Measurements from ENCODE around the gene EEF1AKMT3. TPM values are rescaled to one million over a fixed set of nuclear protein-coding genes. Genes with fewer than 3 reads are reported as not detected.
"Not testable (repeated sequence)": the region's sequence is repeated elsewhere in the genome, so short reads cannot be mapped to it uniquely, and the experiment has no call there.

EEF1AKMT3 gene
- total and polyA plus RNA-seq, 7 donors: 1.6 to 11.9 (median 9.0) TPM

DNA sequence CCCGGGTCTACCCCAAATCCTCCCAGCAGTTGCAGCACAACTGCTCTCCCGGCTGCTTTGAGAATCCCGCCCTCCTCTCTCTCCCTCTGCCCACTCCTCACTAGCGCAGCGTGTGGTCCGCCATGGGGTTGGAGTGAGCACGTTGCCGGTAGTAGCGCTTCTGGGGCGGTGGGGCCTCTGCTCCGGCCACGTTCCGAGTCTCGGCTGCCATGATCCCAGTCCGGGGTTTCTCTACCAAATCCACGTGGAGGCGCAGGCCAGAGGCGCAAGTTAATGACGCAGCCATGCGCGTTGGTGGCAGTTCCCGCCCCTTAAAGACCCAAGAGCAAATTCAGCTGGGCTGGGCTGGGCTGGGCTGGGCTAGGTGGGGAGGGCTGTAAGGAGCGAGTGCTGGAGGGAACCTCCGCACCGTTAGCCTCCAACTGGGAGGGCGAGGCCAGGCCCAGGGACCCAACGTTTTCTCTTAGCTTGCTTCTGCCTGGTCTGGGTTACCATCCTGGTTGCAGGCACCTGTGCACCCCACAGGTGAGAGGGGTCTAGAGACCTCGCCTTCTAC, 463 bp upstream of the EEF1AKMT3 start, which contains the start of gene METTL1:
TSS of gene METTL1 (minus strand) at position 233 of the 556 bp plus-strand sequence. CDS start at position 211, 22 bp downstream.
- peak; percentile 98 for DNase-seq
- Histone ChIP-seq H3K27ac (peak within 1 kb of the TSS; percentile 91 to 96 (median 93)), H3K27me3 (no peaks in the 10 kb centered on the region), H3K4me3 (peak within 1 kb of the TSS; percentile 66 to 80 (median 70)), H3K9me3 (no peaks in the 10 kb centered on the region), H3K4me1 (peaks cover 0 to 23% (median 18%) of the 10 kb centered on the region in 4 donors), H3K36me3 (peaks cover 0 to 29% (median 0%) of the 10 kb centered on the region in 4 donors)
- peak in 1 of 2 donors; percentile 20 for TF ChIP-seq POLR2A (IDR thresholded peaks at IDR 0.05)
- peak; percentile 44 to 76 (median 63) for TF ChIP-seq POLR2AphosphoS5 (IDR thresholded peaks at IDR 0.05)
- TF ChIP-seq, protein P1, sequence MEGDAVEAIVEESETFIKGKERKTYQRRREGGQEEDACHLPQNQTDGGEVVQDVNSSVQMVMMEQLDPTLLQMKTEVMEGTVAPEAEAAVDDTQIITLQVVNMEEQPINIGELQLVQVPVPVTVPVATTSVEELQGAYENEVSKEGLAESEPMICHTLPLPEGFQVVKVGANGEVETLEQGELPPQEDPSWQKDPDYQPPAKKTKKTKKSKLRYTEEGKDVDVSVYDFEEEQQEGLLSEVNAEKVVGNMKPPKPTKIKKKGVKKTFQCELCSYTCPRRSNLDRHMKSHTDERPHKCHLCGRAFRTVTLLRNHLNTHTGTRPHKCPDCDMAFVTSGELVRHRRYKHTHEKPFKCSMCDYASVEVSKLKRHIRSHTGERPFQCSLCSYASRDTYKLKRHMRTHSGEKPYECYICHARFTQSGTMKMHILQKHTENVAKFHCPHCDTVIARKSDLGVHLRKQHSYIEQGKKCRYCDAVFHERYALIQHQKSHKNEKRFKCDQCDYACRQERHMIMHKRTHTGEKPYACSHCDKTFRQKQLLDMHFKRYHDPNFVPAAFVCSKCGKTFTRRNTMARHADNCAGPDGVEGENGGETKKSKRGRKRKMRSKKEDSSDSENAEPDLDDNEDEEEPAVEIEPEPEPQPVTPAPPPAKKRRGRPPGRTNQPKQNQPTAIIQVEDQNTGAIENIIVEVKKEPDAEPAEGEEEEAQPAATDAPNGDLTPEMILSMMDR (IDR thresholded peaks at IDR 0.05): no peak
- peak in 1 of 4 donors; percentile 51 for TF ChIP-seq EP300 (IDR thresholded peaks at IDR 0.05)
- 0 to 1% methylated on average over 28 of the region's 28 CpGs for WGBS, 2 donors
- intact Hi-C loops (cut with DNase I): no loop called here

DNA sequence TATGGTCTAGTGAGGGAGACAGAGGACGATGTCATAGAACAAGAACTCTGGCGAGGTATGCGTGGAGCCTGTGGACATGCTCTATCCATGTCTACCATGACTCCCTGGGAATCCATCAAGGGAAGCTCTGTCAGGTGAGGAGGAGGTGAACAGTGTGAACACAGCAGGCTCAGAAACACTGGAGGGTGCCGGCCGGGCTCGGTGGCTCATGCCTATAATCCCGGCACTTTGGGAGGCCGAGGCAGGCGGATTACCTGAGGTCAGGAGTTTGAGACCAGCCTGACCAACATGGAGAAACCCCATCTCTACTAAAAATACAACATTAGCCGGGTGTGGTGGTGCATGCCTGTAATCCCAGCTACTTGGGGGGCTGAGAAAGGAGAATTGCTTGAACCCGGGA, 2.2 kb downstream of the EEF1AKMT3 start:
- DNase-seq; H3K9me3 ChIP-seq; H3K27me3 ChIP-seq; intact Hi-C loops (cut with DNase I); H3K27ac ChIP-seq; H3K4me3 ChIP-seq: not testable (repeated sequence)
- 91 to 95% methylated on average over 11 of the region's 11 CpGs for WGBS, 2 donors
- peaks cover 0 to 22% (median 0%) of the 10 kb centered on the region in 4 donors for H3K36me3 ChIP-seq
- peaks cover 0 to 20% (median 17%) of the 10 kb centered on the region in 4 donors for H3K4me1 ChIP-seq

DNA sequence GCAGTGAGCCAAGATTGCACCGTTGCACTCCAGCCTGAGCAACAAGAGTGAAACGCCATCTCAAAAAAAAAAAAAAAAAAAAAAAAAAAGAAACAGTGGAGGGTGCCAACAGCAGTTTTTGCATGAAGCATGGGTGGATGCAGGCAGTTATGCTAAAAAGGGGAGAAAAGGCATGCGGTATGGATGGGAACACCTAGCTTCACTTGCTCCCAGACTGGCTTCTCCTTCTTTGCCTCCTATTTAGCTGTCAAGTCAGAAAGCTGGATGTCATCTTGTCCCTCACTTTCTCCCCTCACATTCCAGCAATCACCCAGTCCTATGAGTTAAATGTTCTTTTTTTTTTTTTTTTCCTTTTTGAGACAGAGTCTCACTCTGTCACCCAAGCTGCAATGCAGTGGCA, 2.6 kb downstream of the EEF1AKMT3 start:
- intact Hi-C loops (cut with DNase I): no loop called here
- no peak for DNase-seq
- no peak overlapping the region for H3K4me3 ChIP-seq
- H3K4me1 ChIP-seq: peaks cover 0 to 20% (median 17%) of the 10 kb centered on the region in 4 donors
- H3K9me3 ChIP-seq: no peaks in the 10 kb centered on the region
- H3K27ac ChIP-seq: no peak overlapping the region
- peaks cover 0 to 18% (median 0%) of the 10 kb centered on the region in 4 donors for H3K36me3 ChIP-seq
- no peaks in the 10 kb centered on the region for H3K27me3 ChIP-seq
- TF ChIP-seq, protein P1 (IDR thresholded peaks at IDR 0.05): no peak
- TF ChIP-seq EP300 (IDR thresholded peaks at IDR 0.05): no peak
- WGBS, 2 donors: 93 to 94% methylated on average over 3 of the region's 3 CpGs

DNA sequence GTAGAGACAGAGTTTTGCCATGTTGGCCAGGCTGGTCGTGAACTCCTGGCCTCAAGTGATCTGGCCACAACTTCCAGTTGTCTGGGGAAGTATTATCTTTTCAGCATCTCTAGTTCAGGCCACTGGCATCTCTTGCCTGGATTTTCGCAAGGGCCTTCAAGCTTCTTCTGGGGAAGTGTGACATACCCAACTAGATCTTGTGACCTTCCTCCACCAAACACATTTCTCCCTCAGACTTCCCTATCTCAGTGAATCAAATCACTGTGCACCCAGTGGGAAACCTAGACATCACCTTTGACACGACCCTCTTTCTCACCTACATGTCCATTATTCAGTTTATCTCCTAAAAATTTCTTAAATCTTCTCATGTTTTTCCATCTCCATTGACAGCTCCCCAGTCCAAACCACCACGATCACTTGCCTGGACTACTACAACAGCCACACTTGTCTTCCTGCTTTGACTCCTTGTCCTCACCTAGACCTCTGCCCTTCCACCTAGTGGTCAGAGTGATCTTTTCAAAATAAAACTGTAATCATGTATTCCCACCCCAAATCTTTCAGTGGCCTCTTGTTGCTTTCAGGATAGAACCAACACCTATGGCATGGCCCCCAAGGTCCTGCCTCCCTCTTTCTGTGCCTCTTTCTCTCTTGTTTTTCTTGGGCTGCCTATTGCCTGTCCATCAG, 3.3 kb downstream of the EEF1AKMT3 start:
- intact Hi-C loops (cut with DNase I): no loop called here

DNA sequence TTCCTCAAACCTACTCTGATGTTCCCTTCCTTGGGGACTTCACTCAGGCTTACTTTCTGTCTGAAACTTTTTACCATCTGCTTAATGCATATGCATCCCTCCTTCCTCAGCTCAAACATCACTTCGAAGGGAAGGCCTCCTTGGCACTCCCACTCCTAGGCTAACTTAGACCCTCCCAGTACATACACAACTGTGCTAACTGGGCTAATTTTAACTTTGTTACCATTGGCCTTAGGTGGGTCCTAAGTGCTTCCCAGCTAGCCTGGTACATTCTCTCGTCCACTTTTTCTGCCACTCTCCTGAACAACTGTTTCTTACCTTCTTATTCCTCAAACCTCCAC, 3.8 kb downstream of the EEF1AKMT3 start:
- Histone ChIP-seq H3K27me3 (no peaks in the 10 kb centered on the region), H3K36me3 (peaks cover 0 to 12% (median 0%) of the 10 kb centered on the region in 4 donors), H3K27ac (no peak overlapping the region), H3K4me3 (no peak overlapping the region), H3K4me1 (peaks cover 0 to 15% (median 13%) of the 10 kb centered on the region in 4 donors), H3K9me3 (no peaks in the 10 kb centered on the region)
- no peak for DNase-seq
- 89 to 94% methylated on average over 2 of the region's 2 CpGs for WGBS, 2 donors
- intact Hi-C loops (cut with DNase I): no loop called here
- TF ChIP-seq POLR2AphosphoS5 (IDR thresholded peaks at IDR 0.05): no peak
- no peak for TF ChIP-seq POLR2A (IDR thresholded peaks at IDR 0.05)
- TF ChIP-seq, protein P1 (IDR thresholded peaks at IDR 0.05): no peak
- no peak for TF ChIP-seq EP300 (IDR thresholded peaks at IDR 0.05)

More for the DNA sequence above, 3.3 kb downstream of the EEF1AKMT3 start:
- no peak for DNase-seq
- H3K4me1 ChIP-seq: peaks cover 0 to 20% (median 17%) of the 10 kb centered on the region in 4 donors
- no peak for TF ChIP-seq POLR2A (IDR thresholded peaks at IDR 0.05)
- TF ChIP-seq EP300 (IDR thresholded peaks at IDR 0.05): no peak
- TF ChIP-seq POLR2AphosphoS5 (IDR thresholded peaks at IDR 0.05): no peak
- TF ChIP-seq, protein P1 (IDR thresholded peaks at IDR 0.05): no peak
- H3K4me3 ChIP-seq: no peak overlapping the region
- no peak overlapping the region for H3K27ac ChIP-seq
- WGBS, 2 donors: 83 to 87% methylated on average over 4 of the region's 4 CpGs
- no peaks in the 10 kb centered on the region for H3K9me3 ChIP-seq
- H3K27me3 ChIP-seq: no peaks in the 10 kb centered on the region
- H3K36me3 ChIP-seq: peaks cover 0 to 12% (median 0%) of the 10 kb centered on the region in 4 donors

All from sigmoid colon (tissue), 7 donors.